HG03432 (cell line): ENCODE results near the gene RGS11.
"Not testable (repeated sequence)": the region's sequence is repeated elsewhere in the genome, so short reads cannot be mapped to it uniquely, and the experiment has no call there.

Source experiments
- ATAC-seq: cut with Tn5 transposase; IDR thresholded peaks from one replicate; pipeline ENCODE4 v1.9.1; 2021; ENCODE audit warnings: mild to moderate bottlenecking, moderate library complexity; ENCODE audit not compliant: unreplicated experiment

RGS11 gene

GRCh38 chr16:280991-281659 lies 5.4 kb upstream of the RGS11 start:
- no peak for ATAC-seq

GRCh38 chr16:280552-280951 lies 4.8 kb upstream of the RGS11 start, which contains the start of gene ARHGDIG:
Gene ARHGDIG, plus strand, starts transcription at chr16:280591. Its CDS starts 90 bp downstream, at chr16:280681.
- no peak for ATAC-seq

- no peak for ATAC-seq
Measured at GRCh38 chr16:280005-280460, 4.3 kb upstream of the RGS11 start.

- no peak for ATAC-seq
Measured at GRCh38 chr16:279531-279930, 3.8 kb upstream of the RGS11 start.

GRCh38 chr16:278863-279366 lies 3.2 kb upstream of the RGS11 start:
- ATAC-seq, result no peak

- ATAC-seq, result no peak
Measured at GRCh38 chr16:276426-277077, 808 bp upstream of the RGS11 start.

- ATAC-seq, result no peak
Measured at GRCh38 chr16:275041-275641, 603 bp downstream of the RGS11 start.

- no peak for ATAC-seq
Measured at GRCh38 chr16:273547-274421, 2.0 kb downstream of the RGS11 start.

GRCh38 chr16:272633-273546 lies 2.9 kb downstream of the RGS11 start:
- no peak for ATAC-seq

GRCh38 chr16:270381-271255 lies 5.1 kb downstream of the RGS11 start:
- no peak for ATAC-seq

GRCh38 chr16:269061-269796 lies 6.5 kb downstream of the RGS11 start:
- ATAC-seq, result no peak

GRCh38 chr16:268141-269053 lies 7.3 kb downstream of the RGS11 start:
- ATAC-seq, result no peak

- not testable (repeated sequence) for ATAC-seq
Measured at GRCh38 chr16:267562-267961, 8.2 kb downstream of the RGS11 start.

- no peak for ATAC-seq
Measured at GRCh38 chr16:266258-267164, 9.2 kb downstream of the RGS11 start.

- ATAC-seq, result no peak
Measured at GRCh38 chr16:265711-266110, 10.0 kb downstream of the RGS11 start.

- no peak for ATAC-seq
Measured at GRCh38 chr16:265002-265529, 10.7 kb downstream of the RGS11 start.
